HG03457 (cell line): ENCODE results near the gene RIOK2.
"Not testable (repeated sequence)": the region's sequence is repeated elsewhere in the genome, so short reads cannot be mapped to it uniquely, and the experiment has no call there.

ENCODE experiments used
- ATAC-seq: cut with Tn5 transposase; IDR thresholded peaks from one replicate; pipeline ENCODE4 v1.9.1; 2021; ENCODE audit warnings: moderate number of reproducible peaks; ENCODE audit not compliant: unreplicated experiment

Gene RIOK2

DNA sequence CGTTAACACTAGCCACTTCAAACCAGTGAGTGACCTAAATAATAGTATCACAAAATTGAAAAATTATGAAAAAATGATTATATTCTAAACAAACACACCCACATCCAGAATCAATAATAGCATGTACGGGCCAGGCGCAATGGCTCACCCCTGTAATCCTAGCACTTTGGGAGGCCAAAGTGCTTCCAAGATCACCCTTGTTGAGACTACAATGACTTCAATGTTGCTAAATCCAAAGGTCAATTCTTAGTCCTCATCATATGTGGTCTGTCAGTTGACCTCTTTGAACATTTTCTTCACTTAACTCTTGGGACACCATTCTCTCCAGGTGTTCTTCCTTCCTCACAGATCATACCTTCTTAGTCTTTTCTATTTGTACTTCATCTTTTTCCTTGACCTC is 11.3 kb downstream of the RIOK2 start:
- no peak for ATAC-seq

GRCh38 chr5:97167435-97167834 is 15.6 kb downstream of the RIOK2 start:
- ATAC-seq, result peak; percentile 51

GRCh38 chr5:97165726-97166125 is 17.3 kb downstream of the RIOK2 start:
- no peak for ATAC-seq

GRCh38 chr5:97164846-97165245 is 18.2 kb downstream of the RIOK2 start:
- no peak for ATAC-seq

GRCh38 chr5:97163790-97164285 is 19.2 kb downstream of the RIOK2 start:
- ATAC-seq, result no peak

GRCh38 chr5:97163360-97163764 is 19.7 kb downstream of the RIOK2 start:
- ATAC-seq, result no peak

DNA sequence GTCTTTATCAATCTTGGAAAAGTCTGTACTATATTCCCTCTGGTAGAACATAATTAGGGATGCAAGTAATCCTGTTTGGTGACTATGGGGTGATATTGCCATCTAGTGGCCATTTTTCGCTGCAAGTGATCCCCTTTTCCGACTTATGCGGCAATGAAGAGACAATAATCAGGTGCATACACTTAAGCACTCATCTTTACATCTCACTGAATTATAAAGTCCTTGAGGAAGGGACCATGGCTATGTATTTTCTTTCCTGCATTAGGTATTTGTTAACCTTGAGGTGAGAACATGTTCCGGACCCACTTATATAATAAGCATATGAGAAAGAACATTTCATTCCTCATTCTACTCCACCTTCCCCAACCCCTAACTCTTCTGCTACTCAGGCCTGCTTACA is 21.0 kb downstream of the RIOK2 start:
- ATAC-seq, result no peak

GRCh38 chr5:97157689-97158088 is 25.4 kb downstream of the RIOK2 start:
- no peak for ATAC-seq

GRCh38 chr5:97151370-97151769 is 31.7 kb downstream of the RIOK2 start:
- ATAC-seq, result no peak

- no peak for ATAC-seq
These were observed 32.6 kb downstream of the RIOK2 start for GRCh38 chr5:97150401-97150800.

GRCh38 chr5:97149709-97150108 is 33.3 kb downstream of the RIOK2 start:
- no peak for ATAC-seq

GRCh38 chr5:97148288-97148687 is 34.8 kb downstream of the RIOK2 start:
- no peak for ATAC-seq

- ATAC-seq, result no peak
These were observed 39.3 kb downstream of the RIOK2 start for GRCh38 chr5:97143704-97144103.

DNA sequence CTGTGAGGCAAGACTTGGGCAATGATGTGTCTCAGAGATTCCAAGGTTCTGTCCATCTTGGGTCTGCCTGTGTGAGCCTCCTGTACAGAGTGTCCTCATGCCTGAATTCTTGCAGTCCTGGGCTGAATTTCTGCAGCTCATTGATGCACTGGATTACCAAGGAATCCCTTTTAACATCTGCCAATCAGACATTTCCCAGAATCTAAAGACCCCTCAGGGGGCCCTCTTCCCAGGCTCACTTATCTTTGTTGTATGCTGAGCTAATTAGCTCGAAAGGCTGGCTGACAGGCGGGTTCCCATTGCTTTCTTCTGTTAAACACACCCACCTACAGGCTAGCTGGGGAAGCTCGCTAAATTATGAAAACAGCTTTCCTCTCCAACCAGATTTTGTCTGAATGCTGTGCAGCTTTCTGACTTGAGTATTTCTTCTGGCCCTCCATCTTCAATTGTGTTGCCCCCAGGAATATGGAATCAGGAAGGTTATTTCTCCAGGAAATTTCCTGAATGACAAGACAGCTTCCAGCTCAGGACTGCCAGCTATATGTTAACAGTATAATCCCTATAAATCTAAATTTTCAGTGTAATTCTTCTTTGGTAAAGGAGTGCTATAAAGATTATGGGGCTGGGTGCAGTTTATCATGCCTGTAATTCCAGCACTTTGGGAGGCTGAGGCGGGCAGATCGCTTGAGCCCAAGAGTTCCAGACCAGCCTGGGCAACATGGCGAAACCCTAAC is 40.4 kb downstream of the RIOK2 start, which contains the start of gene LIX1:
Gene LIX1 (minus strand): TSS at position 91 of the 734 bp plus-strand sequence. CDS start 35 bp downstream, at position 56.
- no peak for ATAC-seq

DNA sequence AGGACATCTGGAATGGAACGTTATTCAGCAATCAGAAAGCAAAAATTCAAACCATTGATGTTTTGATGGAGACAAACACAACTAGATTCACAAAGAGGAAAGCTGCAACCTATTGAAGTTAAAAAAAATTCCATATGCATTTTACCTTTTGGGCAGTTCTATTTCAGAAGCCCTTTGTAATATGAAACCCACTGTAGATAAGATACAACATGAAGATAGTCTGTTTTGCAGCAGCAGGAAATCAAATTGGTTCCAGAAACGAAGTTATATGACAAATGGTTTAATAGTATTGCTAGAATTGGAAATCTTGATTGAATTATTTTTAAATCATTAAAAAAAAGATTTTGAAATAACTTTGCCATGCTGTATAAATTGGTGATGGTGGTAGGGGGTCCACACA is 41.5 kb downstream of the RIOK2 start:
- ATAC-seq, result no peak

- no peak for ATAC-seq
These were observed 42.0 kb downstream of the RIOK2 start for GRCh38 chr5:97141031-97141430.

GRCh38 chr5:97140250-97140649 is 42.8 kb downstream of the RIOK2 start:
- not testable (repeated sequence) for ATAC-seq

GRCh38 chr5:97136475-97136874 is 46.6 kb downstream of the RIOK2 start:
- ATAC-seq, result no peak

GRCh38 chr5:97135868-97136267 is 47.2 kb downstream of the RIOK2 start:
- ATAC-seq, result no peak

DNA sequence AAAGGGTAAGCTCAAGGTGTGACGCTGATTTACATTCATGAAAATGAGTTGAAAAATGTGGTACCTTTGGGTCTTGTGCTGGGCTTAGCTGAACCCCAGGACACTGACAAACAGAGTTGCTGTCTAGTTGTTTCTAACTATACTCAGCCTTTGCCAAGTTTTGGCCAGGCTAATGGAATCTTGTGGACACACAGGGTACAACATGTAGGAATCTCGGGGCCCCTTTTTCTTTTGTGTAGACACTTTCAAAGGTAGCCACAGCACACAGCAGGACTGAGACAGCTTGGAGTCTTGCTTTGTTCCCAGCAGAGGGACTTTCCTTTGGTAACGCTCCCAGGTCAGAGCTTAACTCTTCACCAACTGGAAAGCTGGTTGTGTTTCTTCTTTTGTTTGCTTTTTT is 48.4 kb downstream of the RIOK2 start:
- ATAC-seq, result no peak

DNA sequence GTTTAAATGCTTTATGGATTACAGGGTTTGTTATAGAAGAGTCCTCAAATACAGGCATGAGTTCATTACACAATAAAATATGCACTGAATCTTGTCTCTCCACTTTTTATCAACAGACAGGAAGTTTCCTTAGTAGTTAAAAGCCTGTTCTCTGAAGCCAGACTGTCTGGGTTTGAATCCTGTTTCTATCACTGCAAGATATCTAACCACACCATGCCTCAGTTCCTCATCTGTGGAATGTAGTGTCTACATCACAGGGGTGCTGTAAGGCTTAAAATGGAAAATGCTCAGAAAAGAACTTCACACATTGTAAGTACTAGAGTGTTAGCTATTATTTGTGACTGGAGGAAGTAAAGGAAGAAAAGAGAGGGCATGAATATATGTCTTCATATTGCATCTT is 49.9 kb downstream of the RIOK2 start:
- ATAC-seq, result no peak

DNA sequence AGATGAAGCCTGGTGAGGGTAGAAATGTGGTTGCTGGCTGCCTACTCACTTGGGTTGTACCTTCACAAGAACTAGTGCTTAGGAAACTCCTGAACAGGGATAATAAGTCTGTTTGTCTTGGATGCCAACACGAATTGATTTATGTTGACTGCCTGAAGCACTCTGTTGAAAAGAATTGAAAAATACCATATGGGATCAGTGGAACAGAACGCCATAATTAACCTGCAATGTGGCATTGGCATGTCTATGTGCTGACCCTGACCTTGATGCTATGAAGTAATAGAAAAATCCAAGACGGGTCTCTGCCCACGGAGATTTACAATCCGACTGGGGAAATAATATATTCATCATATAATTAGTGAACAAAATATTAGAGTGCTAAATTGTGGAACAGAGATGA is 51.1 kb downstream of the RIOK2 start:
- no peak for ATAC-seq
